ENCODE data around the gene PDPR.

GRCh38 chr16:70151941-70152509 lies 37.9 kb downstream of the PDPR start:
- TF ChIP-seq CTCF (IDR thresholded peaks at IDR 0.05), result no peak
- no peak for TF ChIP-seq POLR2AphosphoS5 (IDR thresholded peaks at IDR 0.05)
- TF ChIP-seq POLR2A (IDR thresholded peaks at IDR 0.05), result no peak

Data from breast epithelium (tissue), 3 donors.